Measurements from ENCODE around the gene CYB561.
"Not testable (repeated sequence)": the region's sequence is repeated elsewhere in the genome, so short reads cannot be mapped to it uniquely, and the experiment has no call there.

CYB561 gene

DNA sequence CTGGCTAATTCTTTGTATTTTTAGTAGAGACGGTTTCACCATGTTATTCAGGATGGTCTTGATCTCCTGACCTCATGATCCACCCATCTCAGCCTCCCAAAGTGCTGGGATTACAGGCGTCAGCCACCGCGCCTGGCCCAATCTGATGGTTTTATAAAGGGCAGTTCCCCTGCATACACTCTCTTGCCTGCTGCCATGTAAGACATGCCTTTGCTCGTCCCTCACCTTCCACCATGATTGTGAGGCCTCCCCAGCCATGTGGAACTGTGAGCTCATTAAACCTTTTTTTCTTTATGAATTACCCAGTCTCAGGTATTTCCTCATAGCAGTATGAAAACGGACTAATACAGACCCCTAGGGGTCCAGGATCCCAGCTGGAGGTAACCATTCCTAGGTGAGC, 22.0 kb upstream of the CYB561 start:
- not testable (repeated sequence) for H3K9ac ChIP-seq (ENCODE audit: low read depth in 1 of 2, low read length in 2 of 2); H3K4me1 ChIP-seq (ENCODE audit: control insufficient read depth in 1 of 2, insufficient read depth in 2 of 2, low read length in 2 of 2); H3K36me3 ChIP-seq (ENCODE audit: control insufficient read depth in 1 of 2, insufficient read depth in 2 of 2, low read length in 2 of 2); H3K4me3 ChIP-seq (ENCODE audit: low read depth in 1 of 2, low read length in 2 of 2); H3K27me3 ChIP-seq (ENCODE audit: control insufficient read depth in 1 of 2, insufficient read depth in 2 of 2, low read length in 2 of 2); H3K9me3 ChIP-seq (ENCODE audit: control insufficient read depth in 1 of 2, low read length in 2 of 2); H3K27ac ChIP-seq (ENCODE audit: low read depth, low read length)

GRCh38 chr17:63464691-63465236, 18.7 kb upstream of the CYB561 start:
- Histone ChIP-seq H3K4me1 (ENCODE audit: control insufficient read depth in 1 of 2, insufficient read depth in 2 of 2, low read length in 2 of 2) (peaks cover 0 to 4% of the 10 kb centered on the region in 2 donors), H3K4me3 (ENCODE audit: low read depth in 1 of 2, low read length in 2 of 2) (no peak overlapping the region), H3K27me3 (ENCODE audit: control insufficient read depth in 1 of 2, insufficient read depth in 2 of 2, low read length in 2 of 2) (no peaks in the 10 kb centered on the region), H3K9ac (ENCODE audit: low read depth in 1 of 2, low read length in 2 of 2) (no peak overlapping the region), H3K9me3 (ENCODE audit: control insufficient read depth in 1 of 2, low read length in 2 of 2) (no peaks in the 10 kb centered on the region), H3K27ac (ENCODE audit: low read depth, low read length) (no peak overlapping the region), H3K36me3 (ENCODE audit: control insufficient read depth in 1 of 2, insufficient read depth in 2 of 2, low read length in 2 of 2) (no peaks in the 10 kb centered on the region)

GRCh38 chr17:63463771-63464170, 17.7 kb upstream of the CYB561 start:
- H3K9me3 ChIP-seq (ENCODE audit: control insufficient read depth in 1 of 2, low read length in 2 of 2): no peaks in the 10 kb centered on the region
- no peaks in the 10 kb centered on the region for H3K36me3 ChIP-seq (ENCODE audit: control insufficient read depth in 1 of 2, insufficient read depth in 2 of 2, low read length in 2 of 2)
- H3K4me3 ChIP-seq (ENCODE audit: low read depth in 1 of 2, low read length in 2 of 2): no peak overlapping the region
- H3K9ac ChIP-seq (ENCODE audit: low read depth in 1 of 2, low read length in 2 of 2): no peak overlapping the region
- H3K27me3 ChIP-seq (ENCODE audit: control insufficient read depth in 1 of 2, insufficient read depth in 2 of 2, low read length in 2 of 2): no peaks in the 10 kb centered on the region
- no peak overlapping the region for H3K27ac ChIP-seq (ENCODE audit: low read depth, low read length)
- peaks cover 0 to 4% of the 10 kb centered on the region in 2 donors for H3K4me1 ChIP-seq (ENCODE audit: control insufficient read depth in 1 of 2, insufficient read depth in 2 of 2, low read length in 2 of 2)

GRCh38 chr17:63460018-63460417, 13.9 kb upstream of the CYB561 start:
- no peaks in the 10 kb centered on the region for H3K9me3 ChIP-seq (ENCODE audit: control insufficient read depth in 1 of 2, low read length in 2 of 2)
- H3K9ac ChIP-seq (ENCODE audit: low read depth in 1 of 2, low read length in 2 of 2): no peak overlapping the region
- no peak overlapping the region for H3K4me3 ChIP-seq (ENCODE audit: low read depth in 1 of 2, low read length in 2 of 2)
- no peak overlapping the region for H3K27ac ChIP-seq (ENCODE audit: low read depth, low read length)
- no peaks in the 10 kb centered on the region for H3K27me3 ChIP-seq (ENCODE audit: control insufficient read depth in 1 of 2, insufficient read depth in 2 of 2, low read length in 2 of 2)
- peaks cover 4 to 6% of the 10 kb centered on the region in 2 donors for H3K4me1 ChIP-seq (ENCODE audit: control insufficient read depth in 1 of 2, insufficient read depth in 2 of 2, low read length in 2 of 2)
- no peaks in the 10 kb centered on the region for H3K36me3 ChIP-seq (ENCODE audit: control insufficient read depth in 1 of 2, insufficient read depth in 2 of 2, low read length in 2 of 2)

- H3K4me1 ChIP-seq (ENCODE audit: control insufficient read depth in 1 of 2, insufficient read depth in 2 of 2, low read length in 2 of 2): peaks cover 10 to 16% of the 10 kb centered on the region in 2 donors
- no peak overlapping the region for H3K9ac ChIP-seq (ENCODE audit: low read depth in 1 of 2, low read length in 2 of 2)
- no peak overlapping the region for H3K4me3 ChIP-seq (ENCODE audit: low read depth in 1 of 2, low read length in 2 of 2)
- no peaks in the 10 kb centered on the region for H3K36me3 ChIP-seq (ENCODE audit: control insufficient read depth in 1 of 2, insufficient read depth in 2 of 2, low read length in 2 of 2)
- H3K27ac ChIP-seq (ENCODE audit: low read depth, low read length): no peak overlapping the region
- H3K9me3 ChIP-seq (ENCODE audit: control insufficient read depth in 1 of 2, low read length in 2 of 2): no peaks in the 10 kb centered on the region
- no peaks in the 10 kb centered on the region for H3K27me3 ChIP-seq (ENCODE audit: control insufficient read depth in 1 of 2, insufficient read depth in 2 of 2, low read length in 2 of 2)
Observed at GRCh38 chr17:63458478-63458877, 12.4 kb upstream of the CYB561 start.

GRCh38 chr17:63455417-63455816, 9.3 kb upstream of the CYB561 start:
- H3K9me3 ChIP-seq (ENCODE audit: control insufficient read depth in 1 of 2, low read length in 2 of 2): no peaks in the 10 kb centered on the region
- H3K4me1 ChIP-seq (ENCODE audit: control insufficient read depth in 1 of 2, insufficient read depth in 2 of 2, low read length in 2 of 2): peaks cover 32 to 33% of the 10 kb centered on the region in 2 donors
- H3K27ac ChIP-seq (ENCODE audit: low read depth, low read length): no peak overlapping the region
- no peaks in the 10 kb centered on the region for H3K27me3 ChIP-seq (ENCODE audit: control insufficient read depth in 1 of 2, insufficient read depth in 2 of 2, low read length in 2 of 2)
- H3K36me3 ChIP-seq (ENCODE audit: control insufficient read depth in 1 of 2, insufficient read depth in 2 of 2, low read length in 2 of 2): no peaks in the 10 kb centered on the region
- H3K9ac ChIP-seq (ENCODE audit: low read depth in 1 of 2, low read length in 2 of 2): no peak overlapping the region
- H3K4me3 ChIP-seq (ENCODE audit: low read depth in 1 of 2, low read length in 2 of 2): no peak overlapping the region

GRCh38 chr17:63454915-63455314, 8.8 kb upstream of the CYB561 start:
- Histone ChIP-seq H3K9ac (ENCODE audit: low read depth in 1 of 2, low read length in 2 of 2) (no peak overlapping the region), H3K27ac (ENCODE audit: low read depth, low read length) (no peak overlapping the region), H3K36me3 (ENCODE audit: control insufficient read depth in 1 of 2, insufficient read depth in 2 of 2, low read length in 2 of 2) (no peaks in the 10 kb centered on the region), H3K4me3 (ENCODE audit: low read depth in 1 of 2, low read length in 2 of 2) (no peak overlapping the region), H3K4me1 (ENCODE audit: control insufficient read depth in 1 of 2, insufficient read depth in 2 of 2, low read length in 2 of 2) (peaks cover 32 to 34% of the 10 kb centered on the region in 2 donors), H3K27me3 (ENCODE audit: control insufficient read depth in 1 of 2, insufficient read depth in 2 of 2, low read length in 2 of 2) (no peaks in the 10 kb centered on the region), H3K9me3 (ENCODE audit: control insufficient read depth in 1 of 2, low read length in 2 of 2) (no peaks in the 10 kb centered on the region)

DNA sequence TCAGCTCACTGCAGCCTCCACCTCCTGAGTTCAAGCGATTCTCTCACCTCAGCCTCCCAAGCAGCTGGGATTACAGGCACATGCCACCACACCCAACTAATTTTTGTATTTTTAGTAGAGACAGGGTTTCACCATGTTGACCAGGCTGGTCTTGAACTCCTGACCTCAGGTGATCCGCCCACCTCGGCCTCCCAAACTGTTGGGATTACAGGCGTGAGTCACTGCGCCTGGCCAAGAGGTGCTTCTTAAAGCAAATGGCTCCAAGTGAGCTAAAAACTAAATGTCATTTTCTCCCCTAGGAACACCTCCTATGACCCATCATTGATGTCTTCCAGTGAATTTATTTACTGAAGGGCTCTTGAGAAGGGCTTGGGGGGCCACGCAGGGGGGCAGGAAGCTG, 8.3 kb upstream of the CYB561 start:
- not testable (repeated sequence) for H3K36me3 ChIP-seq (ENCODE audit: control insufficient read depth in 1 of 2, insufficient read depth in 2 of 2, low read length in 2 of 2); H3K27me3 ChIP-seq (ENCODE audit: control insufficient read depth in 1 of 2, insufficient read depth in 2 of 2, low read length in 2 of 2); H3K9ac ChIP-seq (ENCODE audit: low read depth in 1 of 2, low read length in 2 of 2); H3K27ac ChIP-seq (ENCODE audit: low read depth, low read length); H3K4me3 ChIP-seq (ENCODE audit: low read depth in 1 of 2, low read length in 2 of 2); H3K9me3 ChIP-seq (ENCODE audit: control insufficient read depth in 1 of 2, low read length in 2 of 2)
- peaks cover 32 to 34% of the 10 kb centered on the region in 2 donors for H3K4me1 ChIP-seq (ENCODE audit: control insufficient read depth in 1 of 2, insufficient read depth in 2 of 2, low read length in 2 of 2)

DNA sequence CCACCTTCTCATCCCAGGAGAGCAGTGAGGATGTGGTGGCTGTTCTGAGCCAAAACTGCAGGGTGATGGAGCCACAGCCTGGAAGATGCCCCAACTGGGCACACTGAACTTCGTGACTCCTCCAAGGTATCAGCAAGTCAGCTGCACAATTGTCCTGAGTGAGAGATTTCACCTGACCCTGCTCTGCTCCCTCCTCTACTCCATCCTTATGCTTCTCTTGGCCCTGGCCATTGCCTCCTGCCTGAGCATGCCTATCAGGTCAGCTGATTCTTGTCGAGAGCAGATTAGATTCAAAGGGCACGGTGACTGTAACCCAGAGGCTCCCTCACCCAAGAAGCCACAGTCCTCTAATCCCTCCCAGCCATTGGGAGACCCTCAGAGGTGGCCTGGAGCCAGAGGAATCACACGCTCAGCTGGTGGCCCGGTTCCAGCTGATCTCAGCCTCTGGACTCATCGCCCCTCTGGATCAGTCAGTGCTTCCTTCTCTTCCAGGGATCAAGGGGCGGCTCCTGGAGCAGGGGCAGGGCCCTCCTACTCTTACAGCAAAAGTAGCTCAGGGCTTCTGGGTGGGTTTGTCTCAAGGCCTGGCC, 7.0 kb upstream of the CYB561 start:
- Histone ChIP-seq H3K4me3 (ENCODE audit: low read depth in 1 of 2, low read length in 2 of 2) (peak overlapping the region; percentile 12 to 40), H3K27me3 (ENCODE audit: control insufficient read depth in 1 of 2, insufficient read depth in 2 of 2, low read length in 2 of 2) (no peaks in the 10 kb centered on the region), H3K4me1 (ENCODE audit: control insufficient read depth in 1 of 2, insufficient read depth in 2 of 2, low read length in 2 of 2) (peaks cover 33 to 36% of the 10 kb centered on the region in 2 donors), H3K27ac (ENCODE audit: low read depth, low read length) (peak overlapping the region; percentile 15), H3K36me3 (ENCODE audit: control insufficient read depth in 1 of 2, insufficient read depth in 2 of 2, low read length in 2 of 2) (no peaks in the 10 kb centered on the region), H3K9me3 (ENCODE audit: control insufficient read depth in 1 of 2, low read length in 2 of 2) (no peaks in the 10 kb centered on the region), H3K9ac (ENCODE audit: low read depth in 1 of 2, low read length in 2 of 2) (peak overlapping the region; percentile 19 to 27)

DNA sequence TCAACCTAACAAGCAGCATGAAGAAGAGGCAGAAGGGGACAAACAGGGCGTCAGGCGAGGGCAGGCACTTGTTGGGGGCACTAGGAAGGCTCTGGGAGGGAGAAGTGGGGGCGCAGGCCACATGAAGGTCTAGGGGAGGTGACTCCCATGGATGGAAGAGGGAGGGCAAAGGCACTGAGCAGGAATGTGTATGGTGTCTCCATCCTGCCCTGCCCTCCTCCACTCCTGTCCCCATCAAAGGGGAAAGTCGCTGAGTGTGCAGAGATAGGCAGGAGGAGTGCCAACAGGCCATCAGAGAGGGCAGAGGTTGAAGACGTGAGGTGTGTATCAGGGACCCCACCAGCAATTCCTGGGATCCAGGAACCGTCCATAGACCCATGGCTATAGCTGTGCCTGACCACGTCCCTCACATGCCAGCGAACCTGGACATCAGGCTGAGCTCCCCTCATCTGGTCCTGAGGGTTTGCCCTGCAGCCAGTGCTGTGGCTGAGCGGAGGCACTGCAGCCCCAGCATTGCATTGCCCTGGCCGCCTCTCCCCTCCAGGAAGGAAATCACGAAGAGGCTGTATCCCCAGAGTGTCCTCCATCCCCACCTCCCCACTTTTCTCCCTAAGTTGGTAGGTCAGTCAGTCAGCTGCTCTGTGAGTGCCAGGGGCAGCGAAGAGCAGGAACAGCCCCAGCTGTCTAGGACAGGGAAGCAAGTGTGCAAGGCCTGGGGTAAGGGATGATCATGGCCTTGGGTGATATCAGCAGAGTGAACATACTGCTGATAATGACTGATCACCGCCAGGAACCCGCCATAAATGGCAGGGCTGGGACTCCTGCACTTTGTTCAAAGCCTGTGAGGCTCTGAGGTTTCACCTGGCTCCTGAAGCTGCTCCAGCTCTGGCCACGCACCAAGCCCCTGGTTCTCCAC, 6.2 kb upstream of the CYB561 start:
- no peaks in the 10 kb centered on the region for H3K27me3 ChIP-seq (ENCODE audit: control insufficient read depth in 1 of 2, insufficient read depth in 2 of 2, low read length in 2 of 2)
- no peaks in the 10 kb centered on the region for H3K9me3 ChIP-seq (ENCODE audit: control insufficient read depth in 1 of 2, low read length in 2 of 2)
- peak overlapping the region; percentile 12 to 40 for H3K4me3 ChIP-seq (ENCODE audit: low read depth in 1 of 2, low read length in 2 of 2)
- H3K27ac ChIP-seq (ENCODE audit: low read depth, low read length): no peak overlapping the region
- H3K9ac ChIP-seq (ENCODE audit: low read depth in 1 of 2, low read length in 2 of 2): peak overlapping the region in 1 of 2 donors; percentile 27
- no peaks in the 10 kb centered on the region for H3K36me3 ChIP-seq (ENCODE audit: control insufficient read depth in 1 of 2, insufficient read depth in 2 of 2, low read length in 2 of 2)
- H3K4me1 ChIP-seq (ENCODE audit: control insufficient read depth in 1 of 2, insufficient read depth in 2 of 2, low read length in 2 of 2): peaks cover 40 to 43% of the 10 kb centered on the region in 2 donors

Measured in duodenal mucosa (tissue), 2 donors.